Upper lobe of left lung (tissue), 4 donors: ENCODE measurements around the gene AQP12A.

Experiments
- CTCF ChIP-seq, 6 experiments: fragments of 450-650 bp in 4 of 6; fragments of 200-600 bp in 2 of 6; sonication (generic) in 2 of 6; IDR thresholded peaks; one replicate each; pipeline ENCODE4 v1.5.1; 2016 to 2019; ENCODE audit warnings: antibody characterized with exemption in 6 of 6
- POLR2A ChIP-seq, 4 donors: fragments of 450-650 bp; IDR thresholded peaks; one replicate each; pipeline ENCODE4 v1.5.1; 2016 to 2017; ENCODE audit warnings: antibody characterized with exemption in 4 of 4, mild to moderate bottlenecking in 2 of 4

- TF ChIP-seq CTCF (IDR thresholded peaks at IDR 0.05) (no peak), POLR2A (IDR thresholded peaks at IDR 0.05) (no peak)
Measured at GRCh38 chr2:240650254-240650965, 41.3 kb upstream of the AQP12A start.
